HEK293T (cell line): ENCODE results near the gene PCDHGA9.

Source experiments
- ARNT ChIP-seq: fragments of 450-650 bp; IDR thresholded peaks from 2 replicates; pipeline ENCODE4 v1.6.1; 2017; ENCODE audit warnings: mild to moderate bottlenecking
- BHLHE40 ChIP-seq: fragments of 450-650 bp; IDR thresholded peaks from 2 replicates; pipeline ENCODE4 v1.6.1; 2016; ENCODE audit warnings: mild to moderate bottlenecking, moderate library complexity, borderline replicate concordance
- CTBP1 ChIP-seq: fragments of 450-650 bp; IDR thresholded peaks from 2 replicates; pipeline ENCODE4 v1.6.1; 2016; ENCODE audit warnings: borderline replicate concordance
- HDGF ChIP-seq: fragments of 450-650 bp; IDR thresholded peaks from 2 replicates; pipeline ENCODE4 v1.6.1; 2017; ENCODE audit warnings: antibody characterized with exemption, borderline replicate concordance
- L3MBTL2 ChIP-seq: fragments of 450-650 bp; conservative IDR thresholded peaks from 2 replicates; pipeline ENCODE4 v1.6.1; 2016; ENCODE audit warnings: mild to moderate bottlenecking
- ZNF384 ChIP-seq: fragments of 450-650 bp; IDR thresholded peaks from 2 replicates; pipeline ENCODE4 v1.6.1; 2016

- TF ChIP-seq ZNF384 (no peak), HDGF (no peak), ARNT (no peak), L3MBTL2 (peak; percentile 39; the same call in 1 of the 2 replicates), CTBP1 (no peak), BHLHE40 (no peak)
Measured at GRCh38 chr5:141420855-141421488, 18.4 kb downstream of the PCDHGA9 start, which contains the start of gene PCDHGA11.
